Pancreas (tissue), 10 donors: ENCODE measurements around the gene TTC7B. TPM values are rescaled to one million over a fixed set of nuclear protein-coding genes. Genes with fewer than 3 reads are reported as not detected.
"Not testable (repeated sequence)": the region's sequence is repeated elsewhere in the genome, so short reads cannot be mapped to it uniquely, and the experiment has no call there.

ENCODE experiments used
- ATAC-seq, 4 donors: fragments of 200-7000 bp; cut with Tn5 transposase; one replicate each; pipeline versions ENCODE4 v1.8.0 to v1.9.1; 2020; ENCODE audit warnings: mild to moderate bottlenecking in 4 of 4, moderate library complexity in 4 of 4
- DNase-seq, 6 donors: peaks; one replicate each; pipeline ENCODE4 v3.0.0-alpha.2; 2020
- FAIRE-seq: peaks from 2 replicates; lab custom pipeline; 2012; peaks lifted over from hg19 to GRCh38; lab: Jason Lieb, UNC
- H3K27ac ChIP-seq, 4 donors: fragments of 200-600 bp; sonication (generic); 1 replicate in 3 of 4; 2 replicates in 1 of 4; pipeline versions ENCODE4 v1.5.0 to v1.8.0; 2020
- H3K27me3 ChIP-seq, 4 donors: fragments of 200-600 bp; one replicate each; pipeline ENCODE4 v1.8.0; 2021
- H3K36me3 ChIP-seq, 3 donors: fragments of 200-600 bp; sonication (generic) in 1 of 3; one replicate each; pipeline versions ENCODE4 v1.5.0 to v1.8.0; 2020 to 2021
- H3K4me1 ChIP-seq, 3 donors: fragments of 200-600 bp; one replicate each; pipeline ENCODE4 v1.8.0; 2021
- H3K4me3 ChIP-seq, 4 donors: fragments of 200-600 bp; sonication (generic) in 2 of 4; one replicate each; pipeline versions ENCODE4 v1.5.0 to v1.8.0; 2020 to 2021
- H3K9me3 ChIP-seq, 4 donors: fragments of 200-600 bp; one replicate each; pipeline ENCODE4 v1.8.0; 2021
- CTCF ChIP-seq, 4 donors: fragments of 200-600 bp; sonication (generic) in 3 of 4; IDR thresholded peaks; one replicate each; pipeline versions ENCODE4 v1.5.0 to v1.8.0; 2021; ENCODE audit warnings: antibody characterized with exemption in 4 of 4
- WGBS, 2 donors: extraction: QIAGEN DNeasy Blood & Tissue Kit; methylation state at CpG; one replicate each; pipeline ENCODE4 v1.1.7; 2013; 5-methylcytosine and 5-hydroxymethylcytosine counted together
- intact Hi-C, 3 donors: fragments of 100-400 bp; cut with DNase I; formaldehyde crosslinking; loops; one replicate each; pipeline versions ENCODE4 v1.11.1 to v1.14.2; 2022
- polyA plus RNA-seq, 2 donors: library from polyadenylated mRNA; stranded (reverse); fragments of 200-250 nt; gene quantifications; one replicate each; pipeline ENCODE4 v1.2.3, GENCODE V29; 2013
- total RNA-seq, 6 donors: library from RNA; stranded (reverse); fragmentation: NEBNext Ultra II Directional in 4 of 6; extraction: Animal tissue kit (Norgen Biotek cat#: 25700) in 4 of 6; gene quantifications; one replicate each; pipeline versions ENCODE4 v1.2.1 to v1.2.4, GENCODE V29; 2021 to 2023
- donor health status: healthy with polysubstance abuse.
- donor health status: DM: no; HTN: no; CAD: no; lungs with moderate emphysema.
- donor health status: DM: no; HTN: no; CAD: no.
- donor health status: control.
- donor health status: control.
- donor health status: Bipolar disorder and iron deficiency.
- donor health status: DM: yes; HTN: yes; CAD: no.
- donor health status: DM: no; HTN: no; CAD: no.
- donor health status: DM: no; HTN: no; CAD: no.
- donor health status: DM: yes; HTN: yes; CAD: no.

The TTC7B gene
- 10 to 100 TPM; 26.3 to 39.6 (median 30.0) TPM for total RNA-seq
- polyA plus RNA-seq, result 10 to 100 TPM in 1 of 2 donors, 1 to 10 TPM in 1; 8.9 to 13.9 TPM

- intact Hi-C loops, result no loop called here
- peak in 5 of 6 donors; percentile 29 to 84 (median 57) for DNase-seq
- Histone ChIP-seq H3K4me1 (peaks cover 0 to 10% (median 0%) of the 10 kb centered on the region in 3 donors), H3K36me3 (no peaks in the 10 kb centered on the region), H3K4me3 (peak within 1 kb of the TSS; percentile 40 to 79 (median 64)), H3K27me3 (no peaks in the 10 kb centered on the region), H3K27ac (no peak within 1 kb of the TSS), H3K9me3 (no peaks in the 10 kb centered on the region)
- peak; percentile 82 to 89 (median 86) for ATAC-seq
- TF ChIP-seq CTCF (IDR thresholded peaks at IDR 0.05), result no peak
- WGBS, 2 donors, result 0 to 1% methylated on average over 42 to 111 of the region's 111 CpGs
- no peak for FAIRE-seq
Measured at GRCh38 chr14:90815822-90816662, at the start of gene TTC7B. TSS of gene TTC7B (minus strand) at chr14:90816430. CDS start at chr14:90816295, 135 bp downstream.

GRCh38 chr14:90864741-90865140 lies 48.5 kb upstream of the TTC7B start:
- intact Hi-C loops, result no loop called here
- Histone ChIP-seq H3K27me3 (no peaks in the 10 kb centered on the region), H3K4me3 (no peak overlapping the region), H3K4me1 (no peaks in the 10 kb centered on the region), H3K36me3 (no peaks in the 10 kb centered on the region), H3K9me3 (no peaks in the 10 kb centered on the region), H3K27ac (no peak overlapping the region)
- FAIRE-seq, result no peak
- WGBS, 2 donors, result 98 to 100% methylated on average over 2 of the region's 2 CpGs
- no peak for DNase-seq
- ATAC-seq, result no peak
- TF ChIP-seq CTCF (IDR thresholded peaks at IDR 0.05), result no peak

- ATAC-seq (no peak), DNase-seq (no peak), FAIRE-seq (no peak)
- Histone ChIP-seq H3K9me3 (no peaks in the 10 kb centered on the region), H3K27ac (no peak overlapping the region), H3K27me3 (no peaks in the 10 kb centered on the region), H3K4me1 (no peaks in the 10 kb centered on the region), H3K36me3 (no peaks in the 10 kb centered on the region), H3K4me3 (no peak overlapping the region)
- intact Hi-C loops, result no loop called here
- WGBS, 2 donors, result 85 to 95% methylated on average over 5 of the region's 5 CpGs
- no peak for TF ChIP-seq CTCF (IDR thresholded peaks at IDR 0.05)
Measured at GRCh38 chr14:90858511-90858910, 42.3 kb upstream of the TTC7B start.

- no peaks in the 10 kb centered on the region for H3K27me3 ChIP-seq
- H3K4me1 ChIP-seq, result no peaks in the 10 kb centered on the region
- H3K4me3 ChIP-seq, result no peak overlapping the region
- no peak for TF ChIP-seq CTCF (IDR thresholded peaks at IDR 0.05)
- ATAC-seq (no peak), FAIRE-seq (no peak), DNase-seq (no peak)
- H3K36me3 ChIP-seq, result no peaks in the 10 kb centered on the region
- no peak overlapping the region for H3K27ac ChIP-seq
- no peaks in the 10 kb centered on the region for H3K9me3 ChIP-seq
- WGBS, 2 donors, result 82 to 90% methylated on average over 6 of the region's 6 CpGs
- intact Hi-C loops, result no loop called here
Measured at GRCh38 chr14:90857866-90858265, 41.6 kb upstream of the TTC7B start.

- WGBS, 2 donors, result 79 to 85% methylated on average over 4 to 5 of the region's 5 CpGs
- ATAC-seq, H3K27me3 ChIP-seq, H3K27ac ChIP-seq, H3K9me3 ChIP-seq, H3K4me3 ChIP-seq, H3K4me1 ChIP-seq, DNase-seq, H3K36me3 ChIP-seq, FAIRE-seq, intact Hi-C loops: not testable (repeated sequence)
Measured at GRCh38 chr14:90856115-90856514, 39.9 kb upstream of the TTC7B start.
